Tibial nerve (tissue), 4 donors: ENCODE results near the gene LBHD2. TPM values are rescaled to one million over a fixed set of nuclear protein-coding genes. Genes with fewer than 3 reads are reported as not detected.

Source experiments
- DNase-seq, 2 donors: peaks; one replicate each; pipeline ENCODE4 v3.0.0-alpha.2; 2019; ENCODE audit warnings: low spot score in 2 of 2
- H3K27ac ChIP-seq, 4 donors: fragments of 200-600 bp; sonication (generic) in 3 of 4; one replicate each; pipeline ENCODE4 v1.5.1; 2017 to 2019; ENCODE audit warnings: mild to moderate bottlenecking in 1 of 4
- H3K27me3 ChIP-seq, 2 donors: fragments of 200-600 bp; sonication (generic) in 1 of 2; one replicate each; pipeline versions ENCODE4 v1.5.1 to v1.6.0; 2017 to 2019
- H3K36me3 ChIP-seq, 3 donors: fragments of 200-600 bp; sonication (generic); one replicate each; pipeline ENCODE4 v1.5.1; 2018 to 2019
- H3K4me1 ChIP-seq, 4 donors: fragments of 200-600 bp; sonication (generic) in 3 of 4; one replicate each; pipeline ENCODE4 v1.5.1; 2017 to 2019
- H3K4me3 ChIP-seq, 4 donors: fragments of 200-600 bp; sonication (generic) in 3 of 4; one replicate each; pipeline ENCODE4 v1.5.1; 2017 to 2019; ENCODE audit warnings: mild to moderate bottlenecking in 1 of 4, moderate library complexity in 1 of 4
- H3K9me3 ChIP-seq, 4 donors: fragments of 200-600 bp; sonication (generic) in 3 of 4; one replicate each; pipeline ENCODE4 v1.5.1; 2017 to 2019
- EP300 ChIP-seq, 2 donors: sonication (generic); formaldehyde crosslinking; IDR thresholded peaks; one replicate each; pipeline ENCODE4 v1.6.1; 2017; ENCODE audit warnings: antibody characterized with exemption in 2 of 2, mild to moderate bottlenecking in 1 of 2
- POLR2A ChIP-seq, 2 donors: fragments of 450-650 bp; IDR thresholded peaks; one replicate each; pipeline ENCODE4 v1.6.1; 2017; ENCODE audit warnings: antibody characterized with exemption in 2 of 2, mild to moderate bottlenecking in 2 of 2, moderate library complexity in 2 of 2
- WGBS, 2 donors: methylation state at CpG; one replicate each; pipeline ENCODE4 v1.1.5; 2018; 5-methylcytosine and 5-hydroxymethylcytosine counted together
- total RNA-seq, 4 donors: library from RNA; depleted of rRNA; stranded (reverse); fragments of >200 nt; gene quantifications; one replicate each; pipeline ENCODE4 v1.1.0, GENCODE V29; 2016
- TF ChIP-seq, protein P1 (sequence below), 5 experiments: fragments of 200-600 bp in 3 of 5; fragments of 450-650 bp in 2 of 5; sonication (generic) in 3 of 5; IDR thresholded peaks; one replicate each; pipeline ENCODE4 v1.5.1; 2016 to 2019; ENCODE audit warnings: antibody characterized with exemption in 5 of 5, mild to moderate bottlenecking in 3 of 5, moderate library complexity in 2 of 5

LBHD2 gene
- total RNA-seq, 4 donors from 2014 or later = not detected

- no peaks in the 10 kb centered on the region for H3K27me3 ChIP-seq
- peak within 1 kb of the TSS; percentile 80 to 99 (median 94) for H3K4me3 ChIP-seq
- 0 to 4% methylated on average over 9 to 14 of the region's 113 CpGs for WGBS, 2 donors
Observed at GRCh38 chr14:103057372-103058163, 26.4 kb upstream of the LBHD2 start, which contains the start of gene CDC42BPB. Gene CDC42BPB, minus strand, starts transcription at chr14:103057549. Its CDS starts 376 bp downstream, at chr14:103057173.

GRCh38 chr14:103058164-103059055 lies 25.6 kb upstream of the LBHD2 start:
- Histone ChIP-seq H3K4me3 (peak overlapping the region; percentile 48 to 99 (median 82)), H3K27ac (peak overlapping the region; percentile 57 to 93 (median 86)), H3K27me3 (no peaks in the 10 kb centered on the region), H3K4me1 (peaks cover 0 to 52% (median 29%) of the 10 kb centered on the region in 4 donors), H3K36me3 (no peaks in the 10 kb centered on the region), H3K9me3 (no peaks in the 10 kb centered on the region)
- TF ChIP-seq EP300 (IDR thresholded peaks at IDR 0.05) (no peak), POLR2A (IDR thresholded peaks at IDR 0.05) (no peak)
- TF ChIP-seq, protein P1, sequence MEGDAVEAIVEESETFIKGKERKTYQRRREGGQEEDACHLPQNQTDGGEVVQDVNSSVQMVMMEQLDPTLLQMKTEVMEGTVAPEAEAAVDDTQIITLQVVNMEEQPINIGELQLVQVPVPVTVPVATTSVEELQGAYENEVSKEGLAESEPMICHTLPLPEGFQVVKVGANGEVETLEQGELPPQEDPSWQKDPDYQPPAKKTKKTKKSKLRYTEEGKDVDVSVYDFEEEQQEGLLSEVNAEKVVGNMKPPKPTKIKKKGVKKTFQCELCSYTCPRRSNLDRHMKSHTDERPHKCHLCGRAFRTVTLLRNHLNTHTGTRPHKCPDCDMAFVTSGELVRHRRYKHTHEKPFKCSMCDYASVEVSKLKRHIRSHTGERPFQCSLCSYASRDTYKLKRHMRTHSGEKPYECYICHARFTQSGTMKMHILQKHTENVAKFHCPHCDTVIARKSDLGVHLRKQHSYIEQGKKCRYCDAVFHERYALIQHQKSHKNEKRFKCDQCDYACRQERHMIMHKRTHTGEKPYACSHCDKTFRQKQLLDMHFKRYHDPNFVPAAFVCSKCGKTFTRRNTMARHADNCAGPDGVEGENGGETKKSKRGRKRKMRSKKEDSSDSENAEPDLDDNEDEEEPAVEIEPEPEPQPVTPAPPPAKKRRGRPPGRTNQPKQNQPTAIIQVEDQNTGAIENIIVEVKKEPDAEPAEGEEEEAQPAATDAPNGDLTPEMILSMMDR (IDR thresholded peaks at IDR 0.05) = no peak
- 48 to 51% methylated on average over 37 to 38 of the region's 39 CpGs for WGBS, 2 donors
- DNase-seq = no peak

More at GRCh38 chr14:103057372-103058163, 26.4 kb upstream of the LBHD2 start, which contains the start of gene CDC42BPB:
- Histone ChIP-seq H3K9me3 (no peaks in the 10 kb centered on the region), H3K4me1 (peaks cover 0 to 58% (median 29%) of the 10 kb centered on the region in 4 donors), H3K27ac (peak within 1 kb of the TSS; percentile 76 to 96 (median 88)), H3K36me3 (no peaks in the 10 kb centered on the region)
- TF ChIP-seq, protein P1 (IDR thresholded peaks at IDR 0.05) = no peak
- TF ChIP-seq EP300 (IDR thresholded peaks at IDR 0.05) (peak in 1 of 2 donors; percentile 79), POLR2A (IDR thresholded peaks at IDR 0.05) (peak in 1 of 2 donors; percentile 35)
- DNase-seq = peak; percentile 61 to 73

- Histone ChIP-seq H3K27ac (peak overlapping the region in 1 of 4 donors; percentile 31), H3K4me3 (no peak overlapping the region), H3K4me1 (peaks cover 0 to 42% (median 26%) of the 10 kb centered on the region in 4 donors), H3K9me3 (no peaks in the 10 kb centered on the region), H3K36me3 (no peaks in the 10 kb centered on the region), H3K27me3 (no peaks in the 10 kb centered on the region)
- TF ChIP-seq EP300 (IDR thresholded peaks at IDR 0.05) (no peak), POLR2A (IDR thresholded peaks at IDR 0.05) (no peak)
- TF ChIP-seq, protein P1 (IDR thresholded peaks at IDR 0.05) = no peak
- DNase-seq = no peak
- WGBS, 2 donors = 80 to 86% methylated on average over 5 of the region's 5 CpGs
Observed at GRCh38 chr14:103059556-103059955, 24.5 kb upstream of the LBHD2 start.

DNA sequence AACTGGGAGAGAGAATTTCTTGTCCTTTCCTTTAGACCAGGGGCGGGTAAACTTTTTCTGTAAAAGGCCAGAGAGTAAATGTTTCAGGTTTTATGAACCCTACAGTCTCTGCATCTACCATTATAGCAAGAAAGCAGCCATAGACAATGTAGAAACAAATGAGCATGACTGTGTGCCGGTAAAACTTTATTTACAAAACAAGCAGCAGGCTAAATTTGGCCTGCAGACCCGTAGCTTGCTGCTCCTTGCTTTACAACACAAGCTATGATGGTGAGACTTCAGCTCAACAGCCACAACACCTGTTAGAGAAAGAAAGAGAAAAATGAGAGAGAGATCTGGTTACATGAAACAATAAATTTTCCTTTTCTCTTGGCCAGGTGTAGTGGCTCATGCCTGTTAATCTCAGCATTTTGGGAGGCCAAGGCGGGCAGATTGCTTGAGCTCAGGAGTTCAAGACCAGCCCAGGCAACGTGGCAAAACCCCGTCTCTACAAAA lies 22.5 kb upstream of the LBHD2 start:
- no peak overlapping the region for H3K4me3 ChIP-seq
- peaks cover 0 to 25% (median 9%) of the 10 kb centered on the region in 4 donors for H3K4me1 ChIP-seq
- H3K27me3 ChIP-seq = no peaks in the 10 kb centered on the region
- no peak for DNase-seq
- 69 to 88% methylated on average over 6 of the region's 6 CpGs for WGBS, 2 donors
- no peak for TF ChIP-seq EP300 (IDR thresholded peaks at IDR 0.05)
- no peak for TF ChIP-seq POLR2A (IDR thresholded peaks at IDR 0.05)
- TF ChIP-seq, protein P1 (IDR thresholded peaks at IDR 0.05) = no peak
- no peaks in the 10 kb centered on the region for H3K36me3 ChIP-seq
- H3K27ac ChIP-seq = no peak overlapping the region
- H3K9me3 ChIP-seq = no peaks in the 10 kb centered on the region
